SK-N-SH treated with all-trans-retinoic acid at 6 μM for 48 hours (cell line): ENCODE measurements around the gene INIP.

ENCODE experiments used
- GLIS3 ChIP-seq: fragments of 250-450 bp; sonication (Bioruptor Pico); IDR thresholded peaks from 2 replicates; pipeline ENCODE4 v1.5.0; 2020; ENCODE audit warnings: mild to moderate bottlenecking, moderate library complexity
- ZNF8 ChIP-seq: fragments of 450-650 bp; formaldehyde crosslinking; IDR thresholded peaks from 2 replicates; pipeline ENCODE4 v1.5.0; 2020; ENCODE audit warnings: mild to moderate bottlenecking, moderate library complexity
- TF ChIP-seq, protein P1 (sequence below): fragments of 250-450 bp; sonication (Bioruptor Pico); IDR thresholded peaks from 2 replicates; pipeline ENCODE4 v1.8.0; 2020; ENCODE audit warnings: mild to moderate bottlenecking, moderate library complexity, borderline replicate concordance

GRCh38 chr9:112669326-112669725 is 48.6 kb downstream of the INIP start:
- TF ChIP-seq, protein P1, sequence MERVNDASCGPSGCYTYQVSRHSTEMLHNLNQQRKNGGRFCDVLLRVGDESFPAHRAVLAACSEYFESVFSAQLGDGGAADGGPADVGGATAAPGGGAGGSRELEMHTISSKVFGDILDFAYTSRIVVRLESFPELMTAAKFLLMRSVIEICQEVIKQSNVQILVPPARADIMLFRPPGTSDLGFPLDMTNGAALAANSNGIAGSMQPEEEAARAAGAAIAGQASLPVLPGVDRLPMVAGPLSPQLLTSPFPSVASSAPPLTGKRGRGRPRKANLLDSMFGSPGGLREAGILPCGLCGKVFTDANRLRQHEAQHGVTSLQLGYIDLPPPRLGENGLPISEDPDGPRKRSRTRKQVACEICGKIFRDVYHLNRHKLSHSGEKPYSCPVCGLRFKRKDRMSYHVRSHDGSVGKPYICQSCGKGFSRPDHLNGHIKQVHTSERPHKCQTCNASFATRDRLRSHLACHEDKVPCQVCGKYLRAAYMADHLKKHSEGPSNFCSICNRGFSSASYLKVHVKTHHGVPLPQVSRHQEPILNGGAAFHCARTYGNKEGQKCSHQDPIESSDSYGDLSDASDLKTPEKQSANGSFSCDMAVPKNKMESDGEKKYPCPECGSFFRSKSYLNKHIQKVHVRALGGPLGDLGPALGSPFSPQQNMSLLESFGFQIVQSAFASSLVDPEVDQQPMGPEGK, result no peak
- TF ChIP-seq GLIS3 (CRISPR knock-in tag) (no peak), ZNF8 (CRISPR knock-in tag) (no peak)
